ENCODE data around the gene ANKRD33B.

ANKRD33B gene

DNA sequence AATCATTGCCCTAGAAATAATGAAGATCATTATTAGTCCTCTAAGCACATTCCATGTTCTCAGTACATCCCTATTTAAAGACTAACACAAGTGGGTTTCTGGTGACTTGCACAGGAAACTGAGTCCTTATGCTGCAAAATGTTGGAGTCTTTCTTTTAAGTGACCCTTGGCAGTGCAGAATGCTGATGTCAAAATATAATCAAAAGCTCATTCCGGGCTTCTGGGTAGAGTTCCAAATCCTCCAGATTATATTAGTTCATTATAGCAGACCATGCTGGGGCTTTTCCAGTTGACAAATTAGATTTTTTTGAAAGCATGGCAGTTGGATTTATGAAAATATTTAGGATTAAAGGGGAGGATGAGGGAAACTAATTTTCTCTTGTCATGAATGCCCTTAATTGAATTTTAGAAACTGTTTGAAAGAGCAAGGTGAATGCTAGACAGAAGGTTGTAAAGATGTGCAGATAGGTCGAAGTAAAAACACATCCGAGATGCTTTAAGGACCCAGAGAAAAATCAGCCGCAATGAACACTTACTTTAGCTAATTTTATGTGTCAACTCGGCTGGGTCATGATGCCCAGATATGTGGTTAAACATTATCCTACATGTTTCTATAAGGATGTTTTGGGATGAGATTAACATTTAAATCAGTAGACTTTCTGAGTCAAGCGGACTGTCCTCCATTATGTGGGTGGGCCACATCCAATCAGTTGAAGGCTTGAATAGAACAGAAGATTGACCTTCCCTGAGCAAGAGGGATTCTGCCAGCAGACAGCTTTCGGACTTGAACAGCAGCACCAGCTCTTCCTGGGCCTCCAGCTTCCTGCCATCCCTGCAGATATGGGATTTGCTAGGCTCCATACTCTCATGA lies 108.5 kb downstream of the ANKRD33B start:
- DNase-seq: no peak

DNA sequence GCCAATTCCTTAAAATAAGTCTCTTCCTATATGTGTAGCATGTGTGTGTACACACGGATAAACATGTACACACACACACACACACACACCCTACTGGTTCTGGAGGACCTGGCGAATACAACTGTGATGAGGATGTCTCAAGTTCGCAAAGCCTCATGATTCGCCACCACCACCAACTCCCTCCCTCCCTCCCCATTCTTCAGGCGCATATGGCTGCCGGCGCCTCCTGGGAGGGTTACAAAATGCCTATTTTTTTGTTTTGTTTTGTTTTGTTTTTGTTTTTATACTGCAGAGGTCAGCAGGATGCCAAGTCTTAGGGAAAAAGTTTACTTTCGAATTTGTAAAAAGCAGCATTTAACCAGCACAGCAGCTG lies 109.1 kb downstream of the ANKRD33B start:
- no peak for DNase-seq

DNA sequence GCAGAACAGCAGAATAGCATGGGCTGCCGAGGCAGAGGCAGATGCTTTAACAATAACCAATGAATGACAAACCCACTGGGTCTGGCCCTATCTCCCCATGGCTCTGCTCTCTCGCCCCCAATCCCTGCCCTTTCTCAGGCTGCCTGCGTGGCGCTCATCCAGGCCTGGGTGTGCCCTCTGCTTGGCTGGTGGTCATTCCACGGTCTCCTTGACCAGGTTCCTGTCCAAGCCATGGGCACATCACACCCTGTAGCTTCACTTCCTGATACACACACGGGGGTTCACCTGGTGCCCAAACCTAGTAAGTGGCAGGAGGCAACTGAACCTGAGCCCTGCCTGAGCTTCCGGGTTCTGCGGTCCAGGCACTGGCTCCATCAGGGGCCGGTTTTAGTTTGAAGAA lies 109.5 kb downstream of the ANKRD33B start:
- DNase-seq: no peak

DNA sequence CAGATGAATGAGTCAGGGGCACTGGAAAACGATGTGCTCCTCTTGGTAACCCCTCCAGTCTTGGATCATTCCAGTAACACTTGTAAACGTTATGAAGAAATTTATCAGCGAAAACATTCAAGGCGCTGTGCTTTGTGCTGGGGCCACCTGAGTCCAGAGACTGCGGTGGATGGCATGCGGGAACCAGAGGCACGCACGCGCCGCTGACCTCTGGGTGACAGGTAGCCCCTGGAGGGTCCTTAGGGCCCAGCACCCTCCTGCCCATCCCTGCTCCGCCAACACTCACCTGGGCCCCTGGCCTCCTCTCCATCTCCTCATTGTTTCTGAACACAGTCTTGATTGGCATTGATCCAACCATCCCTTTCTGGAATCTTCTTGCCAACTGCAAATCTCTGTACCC lies 110.2 kb downstream of the ANKRD33B start:
- DNase-seq: no peak

DNA sequence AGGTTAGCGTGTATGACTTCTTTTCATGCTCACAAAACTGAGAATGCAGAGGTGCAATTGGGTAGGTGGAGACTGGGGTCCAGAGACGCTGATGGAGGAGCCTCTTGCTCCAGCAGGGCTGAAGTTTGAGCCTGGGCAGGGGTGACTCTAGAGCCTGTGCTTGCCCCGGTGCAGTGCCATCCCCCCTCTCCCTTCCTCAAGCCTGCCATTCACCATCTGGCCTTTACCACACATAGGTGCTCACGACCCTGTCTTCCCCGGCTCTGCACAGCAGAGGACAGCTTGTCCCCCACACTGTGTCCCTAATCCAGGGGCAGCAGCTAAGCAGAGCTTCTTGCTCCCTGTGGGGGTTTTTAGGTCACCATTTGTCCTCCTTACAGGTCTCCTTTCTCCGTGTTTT lies 110.7 kb downstream of the ANKRD33B start:
- no peak for DNase-seq

DNA sequence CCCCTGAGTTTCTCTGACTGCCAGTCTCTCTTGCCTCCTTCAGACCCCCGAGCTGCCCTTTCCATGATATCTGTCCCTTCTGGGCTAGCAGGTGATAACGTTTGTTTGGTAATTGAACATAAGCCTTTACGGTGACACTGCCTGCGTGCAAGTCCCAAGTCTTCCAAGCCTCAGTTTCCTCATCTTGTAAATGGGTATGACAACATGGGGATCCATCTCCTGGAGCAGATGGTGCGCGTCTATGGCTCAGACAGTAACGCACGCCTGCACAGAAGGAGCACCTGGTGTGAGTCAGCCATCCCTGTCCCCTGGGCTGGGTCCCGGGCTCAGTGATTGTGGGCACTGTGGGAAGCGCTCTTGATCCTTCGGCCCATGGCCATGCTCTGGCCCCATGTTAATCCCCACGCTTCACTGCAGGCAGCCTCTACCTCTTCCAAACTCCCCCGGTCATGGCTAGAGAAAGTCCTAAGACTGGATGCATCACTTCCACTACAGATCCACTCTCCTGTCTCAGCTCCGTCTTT lies 111.4 kb downstream of the ANKRD33B start:
- DNase-seq: no peak

DNA sequence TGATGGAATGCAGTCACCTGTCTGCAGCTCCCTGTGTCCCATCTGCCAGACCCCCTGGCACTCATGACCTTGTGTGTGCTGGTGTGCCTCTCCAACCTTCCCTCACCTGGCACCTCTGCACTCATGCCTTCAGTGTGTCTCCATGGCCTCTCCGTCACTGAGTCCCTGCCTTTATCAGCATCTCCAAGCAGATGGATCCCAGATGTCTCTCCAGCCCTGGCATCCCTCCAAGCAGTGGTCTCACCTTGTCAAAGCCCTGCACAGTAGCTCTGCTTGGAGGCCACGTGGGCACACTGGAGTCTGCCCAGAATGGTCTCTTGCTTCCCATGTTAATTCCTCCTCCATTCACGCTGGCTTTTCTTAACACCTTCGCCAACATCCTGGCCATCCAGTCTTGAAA lies 112.4 kb downstream of the ANKRD33B start:
- DNase-seq: no peak

DNA sequence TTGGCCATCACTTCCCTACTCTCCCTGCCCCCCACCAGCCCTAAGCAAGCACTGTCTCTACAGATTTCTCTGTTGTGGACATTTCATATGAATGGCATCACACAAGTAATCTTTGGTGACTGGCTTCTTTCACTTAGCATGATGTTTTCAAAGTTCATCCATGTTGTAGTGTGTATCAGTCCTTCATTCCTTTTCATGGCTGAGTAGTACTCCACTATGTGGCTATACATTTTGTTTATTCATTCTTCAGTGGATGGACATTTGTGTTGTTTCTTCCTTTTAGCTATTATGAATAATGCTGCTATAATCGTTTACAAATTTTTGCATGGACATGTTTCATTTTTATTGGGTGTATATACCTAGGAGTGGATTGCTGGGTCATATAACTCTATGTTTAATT lies 113.1 kb downstream of the ANKRD33B start:
- no peak for DNase-seq

DNA sequence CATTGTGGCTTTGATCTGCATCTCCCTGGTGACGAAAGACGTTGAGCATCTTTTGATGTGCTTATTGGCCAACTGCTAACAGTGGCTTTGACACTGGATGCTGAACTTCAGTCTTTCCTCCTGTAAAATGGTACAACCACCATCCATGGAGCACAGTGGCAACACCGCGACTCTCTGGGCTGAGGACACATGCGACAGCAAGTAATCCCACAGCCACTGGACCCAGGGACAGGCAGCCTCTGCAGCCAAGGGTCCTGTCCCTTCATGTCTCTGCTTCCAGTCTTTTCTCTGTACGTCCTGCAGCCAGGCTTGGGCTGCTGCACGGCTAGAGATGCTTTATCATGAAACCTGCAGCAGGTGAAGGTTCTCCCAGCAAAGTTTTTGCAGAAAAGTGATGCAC lies 113.7 kb downstream of the ANKRD33B start:
- no peak for DNase-seq

DNA sequence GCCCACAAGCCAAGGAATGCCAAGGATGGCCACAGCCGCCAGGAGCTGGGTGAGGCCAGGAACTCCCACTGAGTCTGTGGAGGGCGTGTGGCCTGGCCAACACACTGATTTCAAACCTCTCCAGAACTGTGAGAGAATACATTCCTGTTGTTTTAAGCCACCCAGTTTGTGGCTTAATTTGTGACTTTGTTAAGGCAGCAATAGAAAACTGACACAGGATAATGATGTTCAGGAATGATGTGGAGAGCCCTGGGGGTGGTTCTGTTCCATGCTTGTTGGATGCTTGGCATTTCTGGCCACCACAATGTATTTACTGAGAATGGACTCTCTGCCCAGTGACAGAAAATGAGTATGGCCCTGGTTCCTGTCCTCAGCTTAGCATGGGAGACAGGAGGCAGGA lies 114.4 kb downstream of the ANKRD33B start:
- DNase-seq: no peak

DNA sequence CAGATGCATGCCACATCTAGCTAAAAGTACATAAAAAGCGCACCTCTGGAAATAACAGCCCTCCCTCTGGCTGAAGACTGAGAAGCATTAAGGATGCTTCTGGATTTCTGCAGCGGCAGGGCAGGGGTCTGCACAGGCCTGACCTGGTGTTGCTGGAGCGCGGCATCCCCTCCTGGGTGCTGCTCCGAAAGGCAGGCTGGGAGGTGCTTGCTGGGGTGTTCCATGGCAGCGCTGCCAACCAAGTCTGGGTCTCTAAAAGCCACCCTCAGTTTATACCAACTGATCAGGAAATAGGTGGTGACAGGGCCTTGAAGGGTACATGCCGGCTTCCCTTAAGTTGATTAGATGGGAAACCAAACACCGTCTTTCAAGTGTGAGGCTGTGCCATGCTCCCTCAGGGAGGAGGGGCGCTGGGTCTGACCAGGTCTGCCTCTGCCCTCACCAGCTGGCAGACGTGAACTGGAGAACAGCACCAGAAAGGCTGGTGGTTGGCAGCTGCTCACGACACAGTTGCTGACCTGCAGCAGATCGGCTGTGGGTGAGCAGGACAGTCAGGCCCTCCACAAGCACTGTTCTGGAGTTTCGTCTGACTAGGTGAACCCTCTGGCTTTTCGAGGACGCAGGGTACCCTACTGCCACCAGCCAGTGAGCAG lies 115.6 kb downstream of the ANKRD33B start:
- no peak for DNase-seq

DNA sequence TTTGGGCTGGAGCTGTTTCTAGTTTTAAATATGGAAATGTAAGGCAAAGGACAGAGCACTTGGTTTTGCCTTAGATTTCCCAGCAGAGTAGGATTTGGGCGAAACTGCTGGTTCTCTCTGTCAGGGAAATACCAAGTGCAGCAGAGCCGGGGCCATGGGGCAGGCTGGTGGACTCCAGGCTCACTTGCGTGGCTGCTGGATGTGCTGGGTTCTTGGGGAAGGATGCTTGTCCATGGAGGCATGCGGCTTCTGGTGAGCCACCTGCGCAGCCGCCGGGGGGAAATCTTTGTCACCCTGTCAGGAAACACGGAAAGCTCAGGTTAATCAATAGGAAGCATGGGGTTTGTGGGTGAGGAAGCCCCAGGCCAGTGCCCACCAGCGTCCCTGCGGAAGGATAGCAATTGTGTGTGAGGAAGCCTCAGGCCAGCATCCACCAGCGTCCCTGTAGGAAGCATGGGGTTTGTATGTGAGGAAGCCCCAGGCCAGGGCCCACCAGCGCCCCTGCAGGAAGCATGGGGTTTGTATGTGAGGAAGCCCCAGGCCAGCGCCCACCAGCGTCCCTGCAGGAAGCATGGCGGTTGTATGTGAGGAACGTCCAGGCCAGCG lies 117.1 kb downstream of the ANKRD33B start:
- DNase-seq: no peak

DNA sequence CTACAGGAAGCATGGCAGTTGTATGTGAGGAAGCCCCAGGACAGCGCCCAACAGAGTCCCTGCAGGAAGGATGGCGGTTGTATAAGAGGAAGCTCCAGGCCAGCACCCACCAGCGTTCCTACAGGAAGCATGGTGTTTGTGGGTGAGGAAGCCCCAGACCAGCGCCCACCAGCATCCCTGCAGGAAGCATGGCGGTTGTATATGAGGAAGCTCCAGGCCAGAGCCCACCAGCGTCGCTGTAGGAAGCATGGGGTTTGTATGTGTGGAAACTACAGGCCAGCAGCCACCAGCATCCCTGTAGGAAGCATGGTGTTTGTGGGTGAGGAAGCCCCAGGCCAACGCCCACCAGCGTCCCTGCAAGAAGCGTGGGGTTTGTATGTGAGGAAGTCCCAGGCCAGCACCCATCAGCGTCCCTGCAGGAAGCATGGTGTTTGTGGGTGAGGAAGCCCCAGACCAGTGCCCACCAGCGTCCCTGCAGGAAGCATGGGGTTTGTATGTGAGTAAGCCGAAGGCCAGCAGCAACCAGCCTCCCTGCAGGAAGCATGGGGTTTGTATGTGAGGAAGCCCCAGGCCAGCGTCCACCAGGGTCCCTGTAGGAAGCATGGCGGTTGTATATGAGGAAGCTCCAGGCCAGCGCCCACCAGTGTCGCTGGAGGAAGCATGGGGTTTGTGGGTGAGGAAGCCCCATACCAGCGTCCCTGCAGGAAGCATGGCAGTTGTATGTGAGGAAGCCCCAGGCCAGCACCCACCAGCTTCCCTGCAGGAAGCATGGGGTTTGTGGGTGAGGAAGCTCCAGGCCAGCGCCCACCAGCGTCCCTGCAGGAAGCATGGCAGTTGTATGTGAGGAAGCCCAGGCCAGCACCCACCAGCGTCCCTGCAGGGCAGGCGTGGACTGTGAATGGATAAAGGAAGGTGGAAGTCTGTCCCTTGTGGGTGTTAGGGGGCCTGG lies 118.1 kb downstream of the ANKRD33B start:
- DNase-seq: no peak

DNA sequence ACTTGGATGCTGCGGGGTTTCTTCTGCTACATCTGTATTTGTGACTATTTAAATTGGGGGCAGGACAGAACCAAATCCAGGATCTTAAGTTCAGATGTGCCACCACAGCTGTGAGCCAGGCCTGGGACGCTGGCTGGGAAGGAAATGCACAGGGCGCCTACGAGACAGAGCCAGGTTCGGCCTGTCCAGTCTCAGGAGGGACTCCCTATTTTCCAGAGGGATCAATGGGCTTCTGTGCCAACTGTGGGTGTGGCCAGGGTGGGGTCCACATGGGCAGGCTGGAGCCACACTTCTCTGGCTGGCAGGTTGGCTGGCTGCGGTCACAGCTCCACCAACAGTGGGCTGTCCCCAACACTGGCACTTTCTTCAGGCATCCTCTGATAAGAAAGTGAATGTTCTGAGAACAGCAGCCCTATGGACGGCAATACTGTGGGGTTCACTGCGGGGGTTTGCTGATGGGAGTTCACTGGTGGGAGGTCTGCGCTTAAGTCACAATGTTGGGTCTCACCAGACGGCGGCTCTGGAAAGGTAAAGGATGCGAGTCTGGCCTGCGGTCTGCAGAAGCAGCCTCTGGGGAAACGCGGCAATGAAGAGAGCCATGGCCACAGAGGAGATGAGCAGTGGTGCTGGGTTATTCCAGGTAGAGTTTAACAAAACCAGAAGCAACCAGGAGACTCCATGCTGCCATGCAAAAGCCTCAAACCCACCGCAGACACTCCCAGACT lies 119.1 kb downstream of the ANKRD33B start:
- DNase-seq: no peak

DNA sequence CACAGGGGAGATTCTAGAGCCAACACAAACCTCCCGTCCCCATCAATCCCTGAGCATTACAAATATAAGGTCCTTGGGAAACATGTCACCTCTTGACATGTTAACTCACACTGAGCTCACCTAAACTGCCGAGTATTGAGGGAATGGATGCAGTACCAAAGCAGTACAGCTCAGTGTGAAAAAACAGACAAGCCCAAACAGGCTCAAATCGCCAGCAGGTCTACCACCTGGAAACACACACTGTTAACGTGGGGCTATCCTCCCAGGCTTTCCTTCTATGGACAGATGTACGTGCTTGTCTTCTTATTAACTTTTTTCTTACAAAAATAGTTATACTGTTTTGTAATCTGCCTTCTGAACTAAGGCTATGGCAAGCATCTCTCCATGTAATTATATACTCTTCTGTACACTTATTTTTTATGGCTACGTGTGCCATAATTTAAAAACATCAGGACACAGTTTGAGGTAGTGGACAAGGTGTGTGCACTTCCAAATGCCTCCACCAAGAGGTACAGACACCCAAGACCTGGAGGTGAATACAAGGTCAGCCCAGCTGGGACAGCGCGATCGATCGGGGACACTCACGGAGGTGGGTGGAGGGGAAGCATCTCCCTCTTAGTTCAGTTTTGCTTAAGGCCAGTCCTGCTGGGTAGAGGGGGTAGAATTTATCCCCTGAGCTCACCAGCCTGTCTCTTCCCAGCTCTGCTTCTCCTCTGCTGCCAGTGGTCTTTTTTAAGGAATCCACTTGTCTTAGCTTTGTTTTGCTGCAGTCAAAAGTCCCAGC lies 120.6 kb downstream of the ANKRD33B start:
- no peak for DNase-seq

DNA sequence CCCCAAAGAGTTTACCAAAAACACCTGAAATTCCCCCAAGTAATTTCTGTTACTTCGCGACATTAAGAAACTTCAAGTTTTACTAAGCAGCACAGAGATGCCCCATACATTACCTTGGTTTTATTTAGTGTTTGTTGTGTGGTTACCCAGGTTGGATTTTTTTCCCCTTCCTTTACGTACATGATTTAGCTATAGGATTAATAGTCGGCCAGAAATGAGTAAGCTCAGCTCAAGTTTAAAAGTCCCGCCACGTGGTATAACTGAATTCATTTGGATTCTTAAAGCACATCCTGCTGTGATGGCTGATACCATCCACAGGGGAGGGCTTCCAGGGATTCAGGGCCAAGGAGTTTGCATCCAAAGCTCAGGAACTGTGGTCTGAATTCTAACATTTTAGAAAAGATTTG lies 121.2 kb downstream of the ANKRD33B start:
- DNase-seq: no peak

DNA sequence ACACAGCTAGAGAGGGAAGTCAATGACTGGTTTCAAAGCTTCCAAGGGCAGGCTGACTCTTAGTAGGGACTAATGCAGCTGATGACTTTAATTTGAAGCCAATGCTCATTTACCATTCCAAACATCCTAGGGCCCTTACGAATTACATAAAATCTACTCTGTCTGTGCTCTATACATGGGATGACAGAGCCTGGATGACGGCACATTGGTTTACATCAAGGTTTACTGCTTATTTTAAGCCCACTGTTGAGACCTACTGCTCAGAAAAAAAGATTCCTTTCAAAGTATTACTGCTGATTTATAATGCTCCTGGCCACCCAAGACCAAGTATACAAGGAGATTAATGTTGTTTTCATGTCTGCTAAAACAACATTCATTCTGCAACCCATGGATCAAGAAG lies 123.0 kb downstream of the ANKRD33B start:
- no peak for DNase-seq

DNA sequence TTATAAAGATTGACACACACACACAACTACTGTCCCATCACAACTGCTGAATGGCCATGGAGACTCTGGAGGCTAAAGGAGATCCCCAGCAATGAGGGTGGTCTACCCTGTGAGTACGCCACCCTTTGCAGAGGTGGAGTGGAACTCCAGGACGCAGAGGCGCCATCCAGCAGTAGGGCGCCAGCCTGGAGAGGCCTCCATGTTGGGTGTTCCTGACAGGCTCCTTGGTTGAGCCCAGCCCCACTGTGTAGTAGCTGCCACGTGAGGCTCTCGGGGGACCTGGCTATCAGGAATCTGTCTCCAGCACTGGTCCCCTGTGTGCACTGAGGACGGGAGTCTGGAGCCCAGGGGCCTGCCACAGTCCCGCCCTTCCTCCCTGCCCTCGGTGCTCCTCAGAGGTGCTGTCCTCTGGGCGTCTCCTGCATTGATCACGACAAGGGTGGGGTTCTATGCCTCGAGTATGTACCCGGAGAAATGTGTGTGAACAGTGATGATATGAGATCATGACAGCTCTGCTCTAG lies 124.8 kb downstream of the ANKRD33B start:
- DNase-seq: no peak

DNA sequence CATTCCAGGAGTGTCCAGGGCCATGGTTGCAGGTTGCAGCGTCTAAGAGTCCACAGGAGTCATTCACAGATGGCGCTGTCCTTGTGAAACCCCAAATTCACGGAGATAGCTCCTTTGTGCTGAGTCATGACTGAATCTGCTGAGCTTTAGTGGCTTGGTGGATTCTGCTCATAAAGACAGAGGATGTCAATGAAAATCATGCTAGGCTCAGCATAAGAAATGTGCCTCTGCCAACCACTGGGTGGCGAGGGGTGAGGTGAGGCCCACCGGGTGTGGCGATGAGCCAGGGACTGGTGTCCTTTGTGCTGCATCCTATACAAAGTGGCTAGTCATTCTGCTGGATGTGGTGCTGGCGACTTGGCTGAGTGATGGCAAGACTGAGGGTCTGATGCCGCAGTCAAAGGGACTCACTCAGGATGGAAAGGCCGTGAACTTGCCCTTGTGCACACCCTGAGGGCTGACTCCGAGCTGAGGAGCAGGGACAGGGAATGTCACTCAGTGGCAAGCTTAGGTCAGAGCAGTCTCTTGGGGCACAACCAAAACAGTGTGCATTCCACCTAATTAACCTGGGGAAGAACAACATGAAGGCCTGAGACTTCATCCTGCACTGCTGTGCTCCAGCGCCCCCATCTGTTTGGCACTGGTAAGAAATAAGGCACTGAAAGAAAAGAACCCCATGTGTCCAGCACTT lies 125.7 kb downstream of the ANKRD33B start:
- peak in 2 of 56 donors; percentile 10 to 12 for DNase-seq
